Urinary bladder (tissue), 4 donors: Measurements from ENCODE around the gene WSB1. TPM values are rescaled to one million over a fixed set of nuclear protein-coding genes. Genes with fewer than 3 reads are reported as not detected.

Experiments used
- DNase-seq: peaks from one replicate; pipeline ENCODE4 v3.0.0-alpha.2; 2015; ENCODE audit errors: extremely low spot score
- H3K27ac ChIP-seq: one replicate; pipeline ENCODE4 v1.5.1; 2013; ENCODE audit warnings: low read depth, mild to moderate bottlenecking, moderate library complexity
- H3K36me3 ChIP-seq: one replicate; pipeline ENCODE4 v1.6.1; 2013; ENCODE audit warnings: mild to moderate bottlenecking, moderate library complexity; ENCODE audit not compliant: insufficient read depth
- H3K4me1 ChIP-seq: one replicate; pipeline ENCODE4 v1.6.1; 2013; ENCODE audit warnings: mild to moderate bottlenecking, moderate library complexity; ENCODE audit not compliant: insufficient read depth
- H3K4me3 ChIP-seq: one replicate; pipeline ENCODE4 v1.5.1; 2013; ENCODE audit warnings: low read depth, low read length
- WGBS: extraction: QIAGEN DNeasy Blood & Tissue Kit; methylation state at CpG from one replicate; pipeline ENCODE4 v1.1.7; 2013; 5-methylcytosine and 5-hydroxymethylcytosine counted together
- polyA plus RNA-seq: library from polyadenylated mRNA; stranded (reverse); fragments of 200-250 nt; gene quantifications from one replicate; pipeline ENCODE4 v1.2.3, GENCODE V29; 2013
- total RNA-seq: library from RNA; depleted of rRNA; stranded (reverse); fragments of >200 nt; gene quantifications from one replicate; pipeline ENCODE4 v1.2.3, GENCODE V29; 2014
- donor health status: healthy with polysubstance abuse.
- donor health status: healthy.

The WSB1 gene
- total and polyA plus RNA-seq, 2 donors: 118 to 400 TPM

DNA sequence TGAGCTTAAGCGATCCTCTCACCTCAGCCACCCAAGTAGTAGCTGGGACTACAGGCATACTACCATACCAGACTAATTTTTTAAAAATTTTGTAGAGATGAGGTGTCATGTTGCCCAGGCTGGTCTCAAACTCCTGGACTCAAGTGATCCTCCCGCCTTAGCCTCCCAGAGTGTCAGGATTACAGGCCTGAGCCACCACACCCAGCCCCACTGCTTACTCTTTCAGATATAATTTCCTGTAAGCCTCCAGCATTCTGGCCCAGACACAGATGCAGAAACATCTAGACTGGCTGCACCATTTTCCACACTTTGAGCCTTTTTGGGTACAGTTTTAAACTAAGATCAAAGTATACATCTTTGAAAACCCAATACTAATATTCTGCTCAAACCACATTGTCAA lies 8.4 kb upstream of the WSB1 start:
- Histone ChIP-seq H3K4me1 (peaks cover 2% of the 10 kb centered on the region), H3K27ac (no peak overlapping the region), H3K36me3 (no peaks in the 10 kb centered on the region), H3K4me3 (no peak overlapping the region)
- no peak for DNase-seq
- WGBS: 92% methylated on average over 2 of the region's 2 CpGs

GRCh38 chr17:27288183-27288582 lies 5.7 kb upstream of the WSB1 start:
- H3K36me3 ChIP-seq: no peaks in the 10 kb centered on the region
- H3K27ac ChIP-seq: no peak overlapping the region
- DNase-seq: no peak
- 94% methylated on average over 2 of the region's 2 CpGs for WGBS
- H3K4me1 ChIP-seq: peaks cover 2% of the 10 kb centered on the region
- H3K4me3 ChIP-seq: no peak overlapping the region

DNA sequence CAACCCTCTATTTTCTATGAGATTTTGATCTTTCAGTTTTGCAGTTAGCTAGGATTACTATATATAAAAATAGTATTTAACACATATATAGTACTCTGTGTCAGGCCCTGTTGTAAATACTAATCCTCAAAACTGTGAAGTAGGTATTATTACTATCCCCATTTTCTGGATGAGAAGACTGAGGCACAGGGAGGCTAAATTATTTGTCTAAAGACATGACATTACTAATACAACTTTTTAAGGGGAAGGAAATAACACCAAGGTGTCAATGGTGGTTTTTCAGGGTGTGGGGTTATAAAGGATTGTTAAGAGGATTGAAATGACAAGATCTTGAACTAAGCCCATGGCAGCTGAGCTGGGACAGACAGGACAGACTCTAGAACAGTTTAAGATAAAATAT lies 4.1 kb upstream of the WSB1 start:
- H3K4me3 ChIP-seq: no peak overlapping the region

GRCh38 chr17:27290916-27291598 lies 2.9 kb upstream of the WSB1 start:
- WGBS: 77% methylated on average over 3 of the region's 3 CpGs
- Histone ChIP-seq H3K4me1 (no peaks in the 10 kb centered on the region), H3K4me3 (no peak overlapping the region), H3K36me3 (no peaks in the 10 kb centered on the region), H3K27ac (no peak overlapping the region)
- DNase-seq: no peak

More for the DNA sequence above, 4.1 kb upstream of the WSB1 start:
- Histone ChIP-seq H3K4me1 (peaks cover under 1% of the 10 kb centered on the region), H3K27ac (no peak overlapping the region), H3K36me3 (no peaks in the 10 kb centered on the region)
- DNase-seq: no peak

- H3K36me3 ChIP-seq: no peaks in the 10 kb centered on the region
- 90% methylated on average over 15 of the region's 15 CpGs for WGBS
- H3K27ac ChIP-seq: peak overlapping the region; percentile 100
- no peak for DNase-seq
- no peak overlapping the region for H3K4me3 ChIP-seq
- no peaks in the 10 kb centered on the region for H3K4me1 ChIP-seq
These were observed 486 bp upstream of the WSB1 start for GRCh38 chr17:27293359-27293897.

DNA sequence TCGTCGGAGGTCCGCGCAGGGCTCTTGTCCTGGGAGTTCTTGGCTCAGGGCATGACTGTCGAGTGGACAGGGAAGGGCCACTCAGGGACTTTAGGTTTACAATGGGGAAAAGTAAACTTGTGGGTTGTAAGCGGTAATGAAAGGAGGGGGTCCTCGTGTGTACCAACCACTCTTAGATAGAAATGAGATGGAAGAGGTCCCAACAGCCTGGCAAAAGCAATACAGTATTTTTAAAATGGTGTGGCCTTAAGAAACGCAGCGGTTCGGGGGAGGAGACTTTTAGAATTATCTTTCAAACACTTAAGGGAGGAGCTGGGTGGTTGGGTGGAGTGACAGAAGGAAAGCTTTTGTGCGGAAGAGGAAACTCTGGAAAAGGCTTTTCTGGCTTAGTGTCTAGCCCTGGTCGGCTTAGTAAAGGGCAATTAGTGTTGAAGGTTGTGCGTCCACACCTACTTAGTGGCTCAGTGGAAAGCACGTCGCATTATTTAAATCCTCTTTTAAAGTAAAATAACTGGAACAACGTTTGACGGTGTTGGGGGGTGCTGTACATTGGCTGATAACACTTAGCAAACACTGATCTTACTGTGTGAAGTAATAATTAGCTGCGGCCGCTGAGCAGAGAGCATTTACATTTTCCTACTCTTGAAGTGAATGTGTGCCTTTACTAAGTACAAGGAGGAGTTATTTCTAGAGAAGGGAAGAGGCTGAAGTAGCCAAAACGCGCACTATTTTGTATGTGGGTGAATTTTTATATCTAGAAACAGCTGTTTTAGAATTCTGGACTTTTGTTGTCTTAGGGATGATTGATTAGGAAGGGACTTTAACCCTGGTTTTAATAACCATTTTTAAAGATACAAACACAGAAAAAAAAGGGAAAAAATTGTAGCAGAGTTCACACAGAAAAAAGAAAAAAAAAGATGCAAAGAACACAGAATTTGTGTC lies 1.0 kb downstream of the WSB1 start:
- WGBS: under 1% methylated on average over 21 of the region's 21 CpGs
- DNase-seq: peak; percentile 88
- no peaks in the 10 kb centered on the region for H3K4me1 ChIP-seq

DNA sequence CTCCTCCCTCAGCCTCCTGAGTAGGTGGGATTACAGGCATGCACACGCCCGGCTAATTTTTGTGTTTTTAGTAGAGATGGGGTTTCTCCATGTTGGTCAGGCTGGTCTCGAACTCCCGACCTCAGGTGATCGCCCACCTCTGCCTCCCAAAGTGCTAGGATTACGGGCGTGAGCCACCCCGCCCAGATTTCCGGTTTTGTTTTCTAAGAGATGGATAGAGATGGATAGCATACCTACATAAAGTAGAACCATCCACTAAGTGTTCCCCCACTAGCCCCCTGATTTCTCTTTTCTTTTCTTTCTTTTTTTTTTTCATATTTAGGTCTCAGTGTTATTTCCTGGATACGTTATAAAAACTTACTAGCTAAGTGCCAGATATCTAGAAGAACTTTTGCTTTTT lies 2.0 kb downstream of the WSB1 start:
- no peaks in the 10 kb centered on the region for H3K4me1 ChIP-seq

More for the DNA sequence above, 1.0 kb downstream of the WSB1 start:
- H3K36me3 ChIP-seq: no peaks in the 10 kb centered on the region
- H3K4me3 ChIP-seq: peak overlapping the region; percentile 78
- peak overlapping the region; percentile 100 for H3K27ac ChIP-seq

GRCh38 chr17:27296428-27296979 lies 2.6 kb downstream of the WSB1 start:
- peak overlapping the region; percentile 7 for H3K4me3 ChIP-seq
- H3K4me1 ChIP-seq: no peaks in the 10 kb centered on the region
- WGBS: 2% methylated on average over 2 of the region's 2 CpGs
- no peaks in the 10 kb centered on the region for H3K36me3 ChIP-seq
- H3K27ac ChIP-seq: peak overlapping the region; percentile 5
- no peak for DNase-seq

More for the DNA sequence above, 2.0 kb downstream of the WSB1 start:
- H3K36me3 ChIP-seq: no peaks in the 10 kb centered on the region
- DNase-seq: no peak
- H3K27ac ChIP-seq: no peak overlapping the region
- WGBS: 7% methylated on average over 10 of the region's 10 CpGs
- H3K4me3 ChIP-seq: peak overlapping the region; percentile 78

DNA sequence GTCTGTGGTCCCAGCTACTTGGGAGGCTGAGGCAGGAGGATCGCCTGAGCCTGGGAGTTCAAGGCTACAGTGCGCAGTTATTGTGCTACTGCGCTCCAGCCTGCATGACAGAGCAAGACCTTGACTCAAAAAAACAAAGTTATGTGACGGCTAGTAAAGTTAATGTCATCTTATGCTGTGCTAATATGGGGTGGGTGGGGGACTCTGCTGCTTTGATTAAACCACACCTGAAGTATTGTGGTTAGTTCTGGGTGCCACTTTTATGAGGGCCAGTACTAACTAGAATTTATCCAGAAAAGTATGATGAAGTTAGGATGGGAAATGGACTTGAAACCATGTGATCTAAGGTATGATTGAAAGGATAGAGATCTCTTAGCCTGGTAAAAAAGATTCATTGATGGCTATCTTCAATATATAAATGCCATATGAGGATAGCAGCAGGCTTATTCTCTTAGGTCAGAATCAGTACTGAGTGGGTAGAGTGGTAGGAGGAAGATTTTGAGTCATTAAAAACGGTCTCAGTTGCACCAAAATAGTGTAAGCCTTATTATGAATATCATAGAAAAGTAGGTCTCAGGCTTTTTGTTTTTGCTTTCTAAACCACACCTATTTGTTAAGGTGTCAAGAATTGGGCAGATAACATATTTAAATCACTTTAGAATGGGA lies 5.6 kb downstream of the WSB1 start:
- Histone ChIP-seq H3K36me3 (no peaks in the 10 kb centered on the region), H3K27ac (no peak overlapping the region), H3K4me3 (no peak overlapping the region), H3K4me1 (peaks cover 2% of the 10 kb centered on the region)
- no peak for DNase-seq
- WGBS: 81% methylated on average over 5 of the region's 5 CpGs

- 79% methylated on average over 2 of the region's 2 CpGs for WGBS
- Histone ChIP-seq H3K4me1 (peaks cover 2% of the 10 kb centered on the region), H3K27ac (no peak overlapping the region), H3K36me3 (no peaks in the 10 kb centered on the region), H3K4me3 (no peak overlapping the region)
- no peak for DNase-seq
These were observed 9.8 kb downstream of the WSB1 start for GRCh38 chr17:27303734-27304133.

- 57% methylated on average over 7 of the region's 7 CpGs for WGBS
- DNase-seq: no peak
- H3K27ac ChIP-seq: no peak overlapping the region
- H3K4me3 ChIP-seq: no peak overlapping the region
- H3K36me3 ChIP-seq: peaks cover 3% of the 10 kb centered on the region
- H3K4me1 ChIP-seq: peaks cover 2% of the 10 kb centered on the region
These were observed 12.4 kb downstream of the WSB1 start for GRCh38 chr17:27306276-27306835.

GRCh38 chr17:27310565-27311110 lies 16.7 kb downstream of the WSB1 start:
- Histone ChIP-seq H3K4me1 (no peaks in the 10 kb centered on the region), H3K36me3 (peaks cover 5% of the 10 kb centered on the region), H3K4me3 (no peak overlapping the region), H3K27ac (no peak overlapping the region)
- 88% methylated on average over 4 of the region's 4 CpGs for WGBS
- DNase-seq: no peak

- no peak overlapping the region for H3K4me3 ChIP-seq
- no peaks in the 10 kb centered on the region for H3K4me1 ChIP-seq
- WGBS: 35% methylated on average over 1 of the region's 1 CpG
- no peak for DNase-seq
- no peak overlapping the region for H3K27ac ChIP-seq
- H3K36me3 ChIP-seq: peaks cover 8% of the 10 kb centered on the region
These were observed 19.4 kb downstream of the WSB1 start for GRCh38 chr17:27313301-27313700.
